Mucosa of rectum (tissue), 2 donors: Measurements from ENCODE around the gene TEDC2.
A peak's percentile ranks its signal among the peaks of the same experiment; 100 is the strongest.

Experiments
- H3K27ac ChIP-seq, 2 donors: one replicate each; pipeline ENCODE4 v1.7.0; 2013; ENCODE audit warnings: inconsistent platforms in 2 of 2, low read depth in 2 of 2, low read length in 2 of 2
- H3K27me3 ChIP-seq, 2 donors: one replicate each; pipeline ENCODE4 v1.7.0; 2013; ENCODE audit warnings: low read length in 2 of 2; ENCODE audit not compliant: control insufficient read depth in 2 of 2, insufficient read depth in 2 of 2
- H3K36me3 ChIP-seq, 2 donors: one replicate each; pipeline ENCODE4 v1.7.0; 2013; ENCODE audit warnings: low read length in 2 of 2; ENCODE audit not compliant: control insufficient read depth in 2 of 2, insufficient read depth in 2 of 2
- H3K4me1 ChIP-seq, 2 donors: one replicate each; pipeline ENCODE4 v1.7.0; 2013; ENCODE audit warnings: low read length in 2 of 2, mild to moderate bottlenecking in 1 of 2; ENCODE audit not compliant: control insufficient read depth in 2 of 2, insufficient read depth in 2 of 2
- H3K4me3 ChIP-seq, 2 donors: one replicate each; pipeline ENCODE4 v1.7.0; 2013; ENCODE audit warnings: low read length in 2 of 2
- H3K9ac ChIP-seq, 2 donors: one replicate each; pipeline ENCODE4 v1.7.0; 2013; ENCODE audit warnings: low read length in 2 of 2, low read depth in 1 of 2, mild to moderate bottlenecking in 1 of 2
- H3K9me3 ChIP-seq, 2 donors: one replicate each; pipeline ENCODE4 v1.7.0; 2013; ENCODE audit warnings: low read length in 2 of 2; ENCODE audit not compliant: control insufficient read depth in 2 of 2
- donor health status: healthy.
- donor health status: Normal muscosa, but diverticular disease.

TEDC2 gene

DNA sequence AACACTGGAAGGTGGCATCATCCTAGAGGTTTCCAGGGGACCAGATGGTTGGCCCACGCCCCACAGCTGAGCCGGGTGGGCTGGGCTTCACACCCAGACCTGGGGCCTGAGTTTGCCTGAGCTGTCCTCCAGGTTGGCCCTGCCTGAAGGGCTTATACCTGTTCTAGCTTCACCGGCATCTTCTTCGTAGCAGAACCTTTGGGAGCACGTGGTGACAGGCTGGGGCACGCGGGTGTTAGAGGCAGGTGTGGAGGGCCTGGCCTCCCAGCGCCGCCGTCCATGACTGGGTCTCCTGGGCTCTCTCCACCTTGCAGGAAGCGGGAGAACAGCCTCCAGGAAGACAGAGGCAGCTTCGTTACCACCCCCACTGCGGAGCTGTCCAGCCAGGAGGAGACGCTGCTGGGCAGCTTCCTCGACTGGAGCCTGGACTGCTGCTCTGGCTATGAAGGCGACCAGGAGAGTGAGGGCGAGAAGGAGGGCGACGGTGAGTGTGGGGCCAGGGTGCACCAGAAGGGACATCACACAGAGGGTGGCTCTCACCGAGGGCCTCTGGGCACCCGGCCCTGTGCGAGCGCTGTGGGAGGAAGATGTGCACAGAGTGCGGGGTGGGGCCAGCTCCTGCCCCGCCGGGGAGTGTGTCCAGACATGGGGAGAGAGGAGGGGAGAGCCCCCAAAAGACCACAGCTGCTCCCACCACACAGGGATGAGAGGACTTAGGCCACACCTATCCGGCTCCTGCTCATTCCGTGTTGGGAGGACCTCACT is 4.6 kb upstream of the TEDC2 start:
- peaks cover 4 to 6% of the 10 kb centered on the region in 2 donors for H3K4me1 ChIP-seq
- H3K27me3 ChIP-seq = no peaks in the 10 kb centered on the region
- no peak overlapping the region for H3K9ac ChIP-seq
- H3K27ac ChIP-seq = no peak overlapping the region
- H3K9me3 ChIP-seq = no peaks in the 10 kb centered on the region
- H3K4me3 ChIP-seq = no peak overlapping the region
- peaks cover 3 to 12% of the 10 kb centered on the region in 2 donors for H3K36me3 ChIP-seq

DNA sequence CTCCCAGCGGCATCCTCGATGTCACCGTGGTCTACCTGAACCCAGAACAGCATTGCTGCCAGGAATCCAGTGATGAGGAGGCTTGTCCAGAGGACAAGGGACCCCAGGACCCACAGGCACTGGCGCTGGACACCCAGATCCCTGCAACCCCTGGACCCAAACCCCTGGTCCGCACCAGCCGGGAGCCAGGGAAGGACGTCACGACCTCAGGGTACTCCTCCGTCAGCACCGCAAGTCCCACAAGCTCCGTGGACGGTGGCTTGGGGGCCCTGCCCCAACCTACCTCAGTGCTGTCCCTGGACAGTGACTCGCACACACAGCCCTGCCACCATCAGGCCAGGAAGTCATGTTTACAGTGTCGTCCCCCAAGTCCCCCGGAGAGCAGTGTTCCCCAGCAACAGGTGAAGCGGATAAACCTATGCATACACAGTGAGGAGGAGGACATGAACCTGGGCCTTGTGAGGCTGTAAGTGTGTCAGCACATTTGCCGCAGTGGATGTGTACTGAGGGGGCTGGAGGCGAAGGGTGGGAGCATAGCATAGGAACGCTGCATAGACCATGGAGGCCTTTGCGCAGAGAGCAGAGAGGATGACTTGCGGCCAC is 3.3 kb upstream of the TEDC2 start:
- H3K9ac ChIP-seq = no peak overlapping the region
- H3K4me3 ChIP-seq = no peak overlapping the region
- peaks cover 3 to 9% of the 10 kb centered on the region in 2 donors for H3K36me3 ChIP-seq
- H3K4me1 ChIP-seq = peaks cover 4 to 10% of the 10 kb centered on the region in 2 donors
- no peak overlapping the region for H3K27ac ChIP-seq
- no peaks in the 10 kb centered on the region for H3K27me3 ChIP-seq
- H3K9me3 ChIP-seq = no peaks in the 10 kb centered on the region

DNA sequence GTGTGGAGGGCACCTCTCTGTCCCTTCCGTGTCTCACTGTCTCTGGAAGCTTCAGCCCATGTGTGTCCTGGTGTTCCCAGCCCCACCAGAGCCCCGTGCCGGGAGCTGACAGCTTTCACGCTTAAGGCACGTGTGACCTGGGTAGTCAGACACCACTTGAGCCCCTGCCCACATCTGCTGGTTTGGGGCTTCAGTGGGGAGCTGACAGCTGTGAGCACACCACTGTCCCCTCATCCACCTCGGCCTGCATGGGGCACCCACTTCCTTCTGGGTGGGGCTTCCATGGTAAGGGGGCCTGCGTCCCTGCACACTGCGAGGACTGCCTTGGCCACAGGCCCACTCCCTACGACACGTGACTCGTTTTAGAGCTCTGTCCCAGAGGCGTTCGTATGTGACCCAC is 2.6 kb upstream of the TEDC2 start:
- peaks cover 3 to 9% of the 10 kb centered on the region in 2 donors for H3K36me3 ChIP-seq
- peaks cover 4 to 10% of the 10 kb centered on the region in 2 donors for H3K4me1 ChIP-seq
- no peak overlapping the region for H3K4me3 ChIP-seq
- no peaks in the 10 kb centered on the region for H3K9me3 ChIP-seq
- H3K27me3 ChIP-seq = no peaks in the 10 kb centered on the region
- no peak overlapping the region for H3K27ac ChIP-seq
- no peak overlapping the region for H3K9ac ChIP-seq

DNA sequence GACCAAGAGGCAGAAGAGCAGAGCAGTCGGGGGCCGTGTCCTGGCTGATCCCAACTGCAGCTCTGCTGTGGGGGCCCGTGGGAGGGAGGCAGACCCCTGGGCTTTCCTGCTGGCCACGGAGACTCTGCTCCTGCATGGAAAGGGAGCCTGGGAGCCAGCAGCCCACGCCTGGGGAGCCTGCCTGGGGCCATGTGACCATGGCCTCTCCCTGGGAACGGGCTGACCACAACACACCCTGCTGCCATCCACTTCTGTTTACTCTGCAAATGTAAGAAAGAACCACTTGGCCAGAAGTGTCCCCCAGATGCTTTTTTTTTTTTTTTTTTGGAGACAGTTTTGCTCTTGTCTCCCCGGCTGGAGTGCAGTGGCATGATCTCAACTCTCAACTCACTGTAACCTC is 2.0 kb upstream of the TEDC2 start:
- Histone ChIP-seq H3K9ac (no peak overlapping the region), H3K4me3 (no peak overlapping the region), H3K27ac (no peak overlapping the region), H3K9me3 (no peaks in the 10 kb centered on the region), H3K27me3 (no peaks in the 10 kb centered on the region), H3K4me1 (peaks cover 4 to 10% of the 10 kb centered on the region in 2 donors), H3K36me3 (peaks cover 3 to 4% of the 10 kb centered on the region in 2 donors)

DNA sequence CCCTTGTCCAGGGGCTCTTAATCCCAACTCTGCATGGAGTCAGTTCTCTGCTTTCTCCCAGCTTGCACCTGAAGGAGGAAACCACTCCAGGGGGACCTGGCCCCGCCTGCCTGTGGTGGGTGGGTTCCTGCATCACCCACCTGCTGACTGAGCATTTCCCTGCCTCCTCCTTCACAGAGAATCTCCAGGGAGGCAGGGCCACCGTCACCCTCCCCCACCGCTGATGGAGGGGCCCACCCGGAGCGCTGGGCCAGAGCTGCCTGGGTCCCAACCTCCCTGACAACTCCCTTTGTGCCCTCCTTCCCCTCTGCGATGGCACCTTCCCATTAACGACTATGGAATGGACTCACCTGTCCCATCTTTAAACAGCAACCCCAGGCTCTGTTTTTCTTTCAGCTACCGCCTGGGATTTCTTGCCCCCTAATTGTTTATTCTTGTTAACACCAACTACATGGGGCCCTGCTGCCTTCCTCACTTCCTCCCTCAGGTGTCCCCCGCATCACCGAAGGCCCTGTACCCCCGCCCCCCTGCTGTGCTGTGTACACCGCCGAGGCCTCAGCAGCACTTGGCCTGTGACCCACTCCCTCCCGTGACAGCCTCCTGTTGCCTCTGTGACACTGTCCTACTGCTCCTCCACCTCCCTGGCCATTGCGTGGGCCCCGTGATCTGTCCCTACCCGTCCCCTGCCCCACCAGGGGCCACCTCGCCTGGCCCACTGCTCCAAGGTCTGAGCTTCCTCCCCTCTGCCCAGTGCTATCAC is 842 bp upstream of the TEDC2 start:
- peak overlapping the region in 1 of 2 donors; percentile 16 for H3K27ac ChIP-seq
- H3K36me3 ChIP-seq = peaks cover 0 to 4% of the 10 kb centered on the region in 2 donors
- peaks cover 4 to 10% of the 10 kb centered on the region in 2 donors for H3K4me1 ChIP-seq
- H3K9me3 ChIP-seq = no peaks in the 10 kb centered on the region
- peak overlapping the region; percentile 60 to 76 for H3K9ac ChIP-seq
- H3K27me3 ChIP-seq = no peaks in the 10 kb centered on the region
- peak overlapping the region; percentile 70 to 77 for H3K4me3 ChIP-seq

DNA sequence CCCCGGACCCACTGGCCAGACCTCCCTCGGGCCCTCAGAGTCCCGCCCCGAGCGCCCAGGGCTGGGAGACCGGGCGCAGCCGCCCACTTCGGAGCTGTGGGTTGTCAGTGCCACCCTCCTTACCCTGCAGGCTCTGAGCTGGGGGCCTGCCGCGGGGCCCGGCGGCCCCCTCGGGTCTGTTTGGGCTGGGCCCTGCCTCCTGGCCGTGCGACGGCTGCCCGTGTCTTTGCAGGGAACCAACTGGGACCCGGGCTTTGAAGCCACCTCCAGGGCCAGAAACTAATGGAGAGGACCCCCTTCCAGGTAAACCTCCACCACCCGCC is 443 bp downstream of the TEDC2 start:
- H3K36me3 ChIP-seq = peaks cover 0 to 4% of the 10 kb centered on the region in 2 donors
- no peak overlapping the region for H3K27ac ChIP-seq
- H3K9me3 ChIP-seq = no peaks in the 10 kb centered on the region
- H3K4me3 ChIP-seq = peak overlapping the region; percentile 56 to 70
- no peak overlapping the region for H3K9ac ChIP-seq
- peaks cover 4 to 10% of the 10 kb centered on the region in 2 donors for H3K4me1 ChIP-seq
- no peaks in the 10 kb centered on the region for H3K27me3 ChIP-seq

DNA sequence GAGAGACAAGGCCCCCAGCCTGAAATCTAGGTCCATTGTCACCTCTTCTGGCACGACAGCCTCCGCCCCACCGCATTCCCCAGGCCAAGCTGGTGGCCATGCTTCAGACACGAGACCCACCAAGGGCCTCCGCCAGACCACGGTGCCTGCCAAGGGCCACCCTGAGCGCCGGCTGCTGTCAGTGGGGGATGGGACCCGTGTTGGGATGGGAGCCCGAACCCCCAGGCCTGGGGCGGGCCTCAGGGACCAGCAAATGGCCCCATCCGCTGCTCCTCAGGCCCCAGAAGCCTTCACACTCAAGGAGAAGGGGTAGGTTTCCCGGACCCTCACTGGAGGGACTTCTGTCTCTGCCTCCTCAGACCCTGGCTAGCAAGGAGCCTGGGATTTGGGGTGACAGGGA is 1.0 kb downstream of the TEDC2 start:
- H3K27ac ChIP-seq = no peak overlapping the region
- H3K4me1 ChIP-seq = peaks cover 4 to 10% of the 10 kb centered on the region in 2 donors
- no peaks in the 10 kb centered on the region for H3K27me3 ChIP-seq
- H3K36me3 ChIP-seq = peaks cover 0 to 4% of the 10 kb centered on the region in 2 donors
- no peaks in the 10 kb centered on the region for H3K9me3 ChIP-seq
- H3K4me3 ChIP-seq = no peak overlapping the region
- no peak overlapping the region for H3K9ac ChIP-seq

DNA sequence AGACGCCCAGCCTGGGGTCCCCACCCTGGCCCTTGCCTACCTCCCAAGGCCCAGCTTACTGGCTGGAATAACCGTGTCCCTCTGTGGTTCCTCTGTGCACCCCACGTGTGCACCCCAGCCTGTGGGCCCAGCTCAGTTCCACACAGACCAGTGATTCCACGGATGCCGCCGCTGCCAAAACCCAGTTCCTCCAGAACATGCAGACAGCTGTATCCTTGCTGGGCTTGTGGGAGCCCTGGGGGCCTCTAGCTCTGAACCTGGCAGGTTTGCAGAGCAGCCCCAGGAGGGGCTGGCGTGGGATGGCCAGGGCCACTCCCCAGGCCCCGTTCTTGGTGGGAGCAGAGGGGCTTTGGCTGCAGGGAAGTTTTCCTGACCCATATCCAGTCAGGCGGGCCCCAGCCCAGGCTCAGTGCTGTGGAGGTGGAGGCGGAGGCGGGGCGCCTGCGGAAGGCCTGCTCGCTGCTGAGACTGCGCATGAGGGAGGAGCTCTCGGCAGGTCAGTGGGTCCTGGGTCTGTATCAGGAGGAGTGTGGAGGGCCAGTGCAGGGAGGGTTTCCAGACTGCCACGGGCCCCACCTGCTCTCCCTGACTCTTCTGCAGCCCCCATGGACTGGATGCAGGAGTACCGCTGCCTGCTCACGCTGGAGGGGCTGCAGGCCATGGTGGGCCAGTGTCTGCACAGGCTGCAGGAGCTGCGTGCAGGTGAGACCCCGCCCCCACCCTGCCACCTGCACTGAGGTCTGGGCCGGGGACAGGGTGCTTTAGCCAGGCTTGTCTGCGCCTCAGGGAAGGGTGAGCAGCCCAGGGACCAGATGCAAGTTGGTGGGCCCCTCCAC is 2.3 kb downstream of the TEDC2 start:
- no peak overlapping the region for H3K4me3 ChIP-seq
- no peak overlapping the region for H3K27ac ChIP-seq
- peaks cover 4 to 11% of the 10 kb centered on the region in 2 donors for H3K4me1 ChIP-seq
- no peaks in the 10 kb centered on the region for H3K9me3 ChIP-seq
- H3K36me3 ChIP-seq = no peaks in the 10 kb centered on the region
- H3K9ac ChIP-seq = no peak overlapping the region
- no peaks in the 10 kb centered on the region for H3K27me3 ChIP-seq

DNA sequence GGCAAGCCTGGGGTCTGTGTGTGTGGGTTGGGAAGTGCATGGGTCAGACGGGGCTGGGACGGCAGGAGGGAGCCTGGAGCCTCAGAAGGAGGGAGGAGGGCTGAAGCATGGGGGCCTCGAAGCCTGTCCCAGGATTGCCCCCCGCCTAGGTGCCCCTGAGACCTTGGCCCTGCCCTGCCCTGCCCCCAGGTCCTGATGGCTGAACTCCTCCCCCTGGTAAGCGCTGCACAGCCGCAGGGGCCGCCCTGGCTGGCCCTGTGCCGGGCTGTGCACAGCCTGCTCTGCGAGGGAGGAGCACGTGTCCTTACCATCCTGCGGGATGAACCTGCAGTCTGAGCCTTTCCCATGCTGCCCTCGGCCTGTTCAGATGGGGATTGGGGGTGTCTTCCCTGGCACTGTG is 4.4 kb downstream of the TEDC2 start:
- no peak overlapping the region for H3K4me3 ChIP-seq
- peaks cover 6 to 9% of the 10 kb centered on the region in 2 donors for H3K27me3 ChIP-seq
- H3K9ac ChIP-seq = no peak overlapping the region
- H3K36me3 ChIP-seq = no peaks in the 10 kb centered on the region
- no peaks in the 10 kb centered on the region for H3K9me3 ChIP-seq
- peaks cover 15 to 19% of the 10 kb centered on the region in 2 donors for H3K4me1 ChIP-seq
- no peak overlapping the region for H3K27ac ChIP-seq
